Stimulated activated CD8-positive, alpha-beta memory T cell treated with anti-CD3 and anti-CD28 coated beads, Interleukin-15, amount 100 ng/mL, for 4 hours (primary cell): ENCODE measurements around the gene PRSS23.
"Not testable (repeated sequence)": the region's sequence is repeated elsewhere in the genome, so short reads cannot be mapped to it uniquely, and the experiment has no call there.

Source experiments
- DNase-seq, 2 donors: peaks; one replicate each; pipeline ENCODE4 v3.0.0-alpha.2; 2020; ENCODE audit warnings: low read depth in 2 of 2

The PRSS23 gene

GRCh38 chr11:86814775-86815174, 14.4 kb downstream of the PRSS23 start:
- no peak for DNase-seq

- DNase-seq = no peak
Observed at GRCh38 chr11:86815726-86816125, 15.4 kb downstream of the PRSS23 start.

- DNase-seq = no peak
Observed at GRCh38 chr11:86816251-86816726, 15.9 kb downstream of the PRSS23 start.

GRCh38 chr11:86818462-86819192, 18.3 kb downstream of the PRSS23 start:
- no peak for DNase-seq

- not testable (repeated sequence) for DNase-seq
Observed at GRCh38 chr11:86824139-86824538, 23.8 kb downstream of the PRSS23 start.

GRCh38 chr11:86834376-86834775, 34.0 kb downstream of the PRSS23 start:
- DNase-seq = not testable (repeated sequence)

GRCh38 chr11:86844762-86845508, 44.6 kb downstream of the PRSS23 start:
- not testable (repeated sequence) for DNase-seq

GRCh38 chr11:86848132-86848531, 47.8 kb downstream of the PRSS23 start:
- no peak for DNase-seq

GRCh38 chr11:86849679-86850078, 49.3 kb downstream of the PRSS23 start:
- DNase-seq = no peak
